ENCODE results near the gene ENHO.
"Not testable (repeated sequence)": the region's sequence is repeated elsewhere in the genome, so short reads cannot be mapped to it uniquely, and the experiment has no call there.

The ENHO gene

DNA sequence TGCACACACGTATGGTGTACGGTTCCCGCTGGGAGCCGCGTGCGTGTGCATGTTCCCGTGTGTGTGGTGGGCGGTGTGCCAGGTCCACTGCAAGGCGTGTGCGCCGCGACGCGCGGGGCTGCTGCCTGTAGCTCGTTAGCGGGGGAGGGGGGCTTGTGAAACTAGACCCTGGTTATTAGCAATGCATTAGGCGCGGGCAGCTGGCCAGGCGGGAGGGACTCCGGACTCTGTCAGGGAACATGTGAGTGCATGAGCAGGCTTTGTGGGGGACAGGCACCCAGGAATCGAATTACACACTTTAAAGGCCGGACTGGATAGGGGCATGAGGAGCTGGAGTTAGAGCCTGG is 32.2 kb upstream of the ENHO start:
- DNase-seq = no peak

DNA sequence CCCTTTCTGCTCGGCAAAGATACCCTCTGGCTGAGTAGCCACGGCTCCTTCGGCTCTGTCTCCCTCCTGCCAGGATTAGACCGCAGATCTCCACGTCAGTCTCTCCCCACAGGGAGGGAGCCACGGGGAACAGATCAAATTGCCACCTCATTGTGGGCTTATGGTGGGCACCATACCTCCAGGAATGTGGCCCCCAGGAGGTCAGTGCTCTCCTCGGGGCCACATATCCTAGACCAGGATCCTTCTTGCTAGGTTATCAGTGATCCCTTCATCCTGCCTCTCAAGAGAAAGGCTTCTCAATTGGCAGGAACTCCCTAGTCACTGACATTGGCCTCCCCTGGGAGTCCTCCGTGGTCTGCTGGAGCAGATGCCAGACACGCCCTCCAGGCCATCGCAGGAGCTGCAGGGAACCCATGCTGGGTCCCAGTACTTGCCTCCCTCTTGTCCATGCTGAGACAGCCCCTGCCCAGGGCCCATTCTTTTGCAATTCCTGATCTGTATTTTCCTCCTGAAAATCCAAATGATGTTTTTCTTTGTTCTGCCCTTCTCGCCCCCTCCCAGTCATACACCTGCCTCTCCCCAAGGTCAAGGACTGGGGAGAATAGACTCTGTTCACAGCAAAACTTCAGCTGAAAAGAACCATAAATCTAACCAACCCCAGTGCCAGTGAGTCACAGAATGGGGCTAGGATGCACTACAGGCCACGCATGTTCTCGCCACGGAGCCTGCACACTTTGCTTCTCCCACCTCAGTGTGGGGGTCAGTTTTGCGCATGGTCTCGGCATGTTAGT is 31.6 kb upstream of the ENHO start:
- no peak for DNase-seq

DNA sequence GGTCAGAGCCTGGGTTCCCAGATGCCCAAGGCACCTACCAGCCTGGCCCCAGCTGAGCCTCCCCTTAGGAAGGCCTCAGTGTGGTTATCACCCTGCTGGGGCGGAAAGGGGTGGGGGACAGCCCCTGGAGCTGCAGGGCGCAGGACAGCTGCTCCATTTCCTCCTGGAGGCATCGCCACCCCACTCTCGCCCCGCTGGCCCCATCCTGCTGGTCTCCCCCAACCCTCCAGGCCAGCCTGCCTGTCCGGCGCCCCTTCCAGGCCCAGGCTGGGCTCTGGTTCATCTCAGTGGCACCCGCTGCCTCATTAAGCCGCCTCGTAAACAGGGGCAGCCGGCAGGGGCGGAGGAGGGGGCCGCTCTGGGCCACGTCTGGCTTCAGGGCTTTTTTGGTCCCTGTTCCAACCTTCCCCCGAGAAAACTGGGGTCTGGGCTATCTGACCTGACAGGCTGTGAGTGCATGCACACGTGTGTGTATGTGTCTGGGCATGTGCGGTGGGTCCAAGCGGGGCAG is 30.8 kb upstream of the ENHO start:
- DNase-seq = no peak

DNA sequence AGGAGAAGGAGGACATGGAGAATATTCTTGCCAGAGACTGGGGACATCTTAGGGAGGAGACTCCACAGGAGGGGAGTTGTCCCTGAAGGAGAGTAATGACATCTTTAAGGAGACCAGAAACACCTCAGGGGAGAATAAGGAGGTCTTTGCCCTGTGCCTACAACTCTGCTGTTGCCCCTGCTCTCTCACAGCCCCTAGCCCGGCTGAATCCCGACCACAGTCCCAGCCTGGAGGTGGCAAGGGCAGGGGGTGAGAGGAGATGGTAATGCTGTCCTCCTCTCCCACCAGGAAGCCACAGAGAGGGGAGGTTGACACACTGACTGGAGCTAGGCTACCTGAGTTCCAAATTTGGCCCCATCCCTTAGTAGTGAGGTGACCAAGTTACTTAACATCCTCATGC is 30.2 kb upstream of the ENHO start:
- no peak for DNase-seq

DNA sequence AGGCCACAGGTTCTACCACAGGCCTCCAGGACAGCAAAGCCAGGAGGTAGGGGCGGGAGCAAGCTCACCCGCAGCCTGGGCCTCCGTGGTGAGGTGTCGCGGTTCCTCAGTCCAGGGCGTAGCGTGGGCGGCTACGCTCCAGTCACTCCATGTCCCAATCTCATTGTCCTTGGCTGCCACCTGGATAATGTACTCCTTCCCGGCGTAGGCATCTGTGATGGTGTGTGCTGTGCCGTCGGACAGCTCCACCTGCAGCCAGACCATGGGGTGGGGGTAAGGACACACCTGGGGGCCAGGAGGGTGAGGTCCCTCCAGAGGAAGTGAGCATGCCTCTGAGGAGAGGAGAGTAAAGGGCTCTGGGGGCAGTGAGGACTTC is 29.8 kb upstream of the ENHO start:
- no peak for DNase-seq

DNA sequence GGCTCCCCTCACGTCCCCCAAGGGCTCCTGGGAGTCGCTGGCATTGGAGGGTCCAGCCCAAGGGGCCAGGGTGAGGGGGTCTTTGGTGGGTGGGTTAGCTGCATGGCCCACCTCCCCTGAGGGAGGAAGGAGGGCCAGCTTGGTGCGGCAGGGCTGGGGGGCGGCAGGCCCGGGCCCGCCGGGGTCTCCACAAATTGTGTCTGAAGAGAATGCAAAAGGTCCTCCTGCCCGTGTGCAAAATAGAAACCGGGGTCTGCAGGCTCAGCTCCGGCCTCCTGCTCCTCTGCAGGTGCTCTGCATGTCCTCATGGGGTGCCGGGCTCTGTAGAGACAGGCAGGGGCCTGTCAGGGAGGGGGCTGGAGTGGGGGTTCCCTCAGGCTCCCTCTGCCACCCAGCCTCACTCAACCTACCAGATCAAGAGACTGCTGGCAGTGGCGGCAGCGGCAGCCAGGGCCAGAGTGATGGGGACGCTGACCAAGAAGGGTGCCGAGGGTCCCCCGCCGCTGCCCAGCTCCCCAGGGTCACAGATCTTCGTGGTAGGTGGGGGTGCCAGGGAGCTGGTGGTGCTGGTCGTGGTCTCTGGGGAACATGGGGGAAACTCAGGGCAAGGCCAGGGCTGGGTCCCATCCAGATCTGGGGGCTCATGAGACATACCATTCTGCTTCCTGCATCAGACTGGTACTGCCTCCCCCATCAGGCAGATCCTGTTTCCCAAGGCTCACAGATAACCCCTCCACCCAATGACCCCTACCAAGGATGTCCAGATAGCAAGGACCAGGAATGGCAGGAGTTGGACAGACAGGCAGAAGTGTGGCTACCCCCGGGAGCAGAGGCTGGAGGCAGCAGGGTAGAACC is 29.2 kb upstream of the ENHO start:
- no peak for DNase-seq

DNA sequence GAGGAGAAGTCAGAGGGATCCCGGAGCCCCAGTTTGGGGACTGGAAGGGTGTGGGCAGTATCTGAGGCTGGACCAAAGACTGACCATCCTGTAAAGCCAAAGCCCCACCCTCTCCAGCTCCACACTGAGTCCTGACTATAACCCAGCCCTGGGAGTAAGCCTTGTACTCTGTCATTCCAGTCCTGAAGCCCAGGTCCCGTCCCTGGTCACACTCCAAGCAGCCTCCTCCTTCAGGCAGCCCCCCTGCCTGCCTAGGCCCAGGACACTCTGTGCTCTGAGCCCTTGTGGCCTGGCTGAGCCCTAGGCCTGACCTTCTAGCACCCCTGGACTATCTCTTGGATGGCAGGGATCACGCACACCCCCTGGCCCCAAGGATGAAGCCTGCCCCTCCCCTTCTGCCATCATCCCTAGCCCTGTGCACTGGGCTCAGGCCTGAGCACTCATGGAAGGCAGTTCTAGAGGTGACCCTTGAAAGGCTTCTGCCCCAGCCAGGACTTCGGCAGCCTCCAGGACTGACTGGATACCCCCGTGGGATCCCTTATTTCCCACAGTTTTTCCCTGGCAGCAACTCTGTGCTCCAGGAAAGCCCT is 28.0 kb upstream of the ENHO start:
- no peak for DNase-seq

DNA sequence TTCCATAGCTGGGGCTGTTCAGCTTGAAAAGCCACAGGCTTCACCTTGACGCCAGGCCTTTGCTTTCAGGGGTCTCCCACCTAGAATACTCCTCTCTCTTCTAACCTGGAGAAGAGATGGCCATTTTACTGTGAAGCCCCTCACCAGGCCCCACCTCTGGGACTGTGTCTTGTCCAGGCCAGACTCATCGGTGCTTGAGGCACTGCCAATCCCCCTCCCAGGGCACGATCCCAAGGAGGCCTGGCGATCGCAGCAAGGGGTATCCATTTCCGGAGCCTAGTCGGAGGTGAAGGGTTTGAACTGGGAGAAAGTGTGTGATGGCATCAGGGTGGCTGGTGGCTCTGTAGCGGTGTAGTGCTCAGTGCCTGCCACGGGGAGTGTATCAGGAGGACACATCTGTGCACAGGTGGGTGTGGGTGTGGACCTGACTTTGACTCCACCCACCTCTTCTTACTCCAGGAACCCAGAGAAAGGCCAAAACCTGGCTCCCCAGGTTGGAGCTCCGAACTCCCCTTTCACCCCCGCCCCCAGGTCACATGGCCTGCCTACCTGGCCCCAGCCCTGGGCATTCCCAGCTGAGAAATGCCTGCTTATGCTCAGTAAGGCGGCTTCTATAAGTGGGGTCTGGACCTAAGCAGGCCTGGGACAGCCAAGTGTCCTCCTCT is 27.4 kb upstream of the ENHO start:
- no peak for DNase-seq

DNA sequence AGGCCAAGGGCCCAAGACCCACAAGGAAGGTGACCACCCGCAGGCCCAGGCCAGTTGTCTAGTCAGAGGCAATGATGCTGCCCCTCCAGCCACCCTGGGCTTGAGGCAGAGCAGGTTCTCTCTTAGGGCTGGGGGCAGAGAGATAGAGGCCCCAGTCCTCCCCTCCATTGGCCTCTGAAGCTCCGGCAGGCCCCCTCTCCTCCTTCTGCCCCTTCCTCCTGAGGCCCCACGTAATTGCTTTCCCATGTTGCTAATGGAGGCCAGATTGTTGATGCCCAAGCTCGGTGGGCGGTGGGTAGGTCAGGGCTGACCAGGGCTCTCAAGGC is 26.6 kb upstream of the ENHO start:
- DNase-seq = no peak

DNA sequence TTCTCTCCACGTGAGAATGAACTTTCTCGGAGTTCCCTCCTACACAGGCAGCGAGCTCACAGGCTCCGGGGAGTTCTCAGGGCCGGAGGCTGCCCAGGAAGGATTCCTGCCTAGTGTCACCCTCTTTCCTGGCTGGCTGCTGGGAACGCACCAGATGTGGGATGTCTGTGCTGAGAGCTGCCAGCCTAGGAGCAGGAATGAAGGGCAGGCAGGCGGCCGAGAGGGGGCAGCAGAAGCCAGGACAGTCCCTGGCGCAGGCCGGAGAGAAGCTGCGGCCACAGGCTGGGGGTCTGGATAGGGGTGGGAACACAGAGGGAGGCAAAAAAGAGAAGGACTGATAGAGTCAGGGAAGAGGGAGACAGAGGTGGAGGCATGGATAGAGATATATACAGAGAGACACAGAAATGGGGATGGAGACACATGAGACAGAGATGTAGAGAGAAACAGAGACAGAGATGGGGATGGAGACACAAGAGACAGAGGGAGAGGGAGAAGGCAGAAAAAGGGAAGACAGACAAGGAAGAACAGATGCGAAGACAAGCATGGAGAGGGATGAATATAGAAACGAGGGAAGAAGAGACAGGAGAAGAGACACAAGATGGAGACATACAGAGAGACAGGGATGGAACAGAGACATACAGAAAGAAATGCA is 25.3 kb upstream of the ENHO start:
- peak; percentile 56 for DNase-seq

DNA sequence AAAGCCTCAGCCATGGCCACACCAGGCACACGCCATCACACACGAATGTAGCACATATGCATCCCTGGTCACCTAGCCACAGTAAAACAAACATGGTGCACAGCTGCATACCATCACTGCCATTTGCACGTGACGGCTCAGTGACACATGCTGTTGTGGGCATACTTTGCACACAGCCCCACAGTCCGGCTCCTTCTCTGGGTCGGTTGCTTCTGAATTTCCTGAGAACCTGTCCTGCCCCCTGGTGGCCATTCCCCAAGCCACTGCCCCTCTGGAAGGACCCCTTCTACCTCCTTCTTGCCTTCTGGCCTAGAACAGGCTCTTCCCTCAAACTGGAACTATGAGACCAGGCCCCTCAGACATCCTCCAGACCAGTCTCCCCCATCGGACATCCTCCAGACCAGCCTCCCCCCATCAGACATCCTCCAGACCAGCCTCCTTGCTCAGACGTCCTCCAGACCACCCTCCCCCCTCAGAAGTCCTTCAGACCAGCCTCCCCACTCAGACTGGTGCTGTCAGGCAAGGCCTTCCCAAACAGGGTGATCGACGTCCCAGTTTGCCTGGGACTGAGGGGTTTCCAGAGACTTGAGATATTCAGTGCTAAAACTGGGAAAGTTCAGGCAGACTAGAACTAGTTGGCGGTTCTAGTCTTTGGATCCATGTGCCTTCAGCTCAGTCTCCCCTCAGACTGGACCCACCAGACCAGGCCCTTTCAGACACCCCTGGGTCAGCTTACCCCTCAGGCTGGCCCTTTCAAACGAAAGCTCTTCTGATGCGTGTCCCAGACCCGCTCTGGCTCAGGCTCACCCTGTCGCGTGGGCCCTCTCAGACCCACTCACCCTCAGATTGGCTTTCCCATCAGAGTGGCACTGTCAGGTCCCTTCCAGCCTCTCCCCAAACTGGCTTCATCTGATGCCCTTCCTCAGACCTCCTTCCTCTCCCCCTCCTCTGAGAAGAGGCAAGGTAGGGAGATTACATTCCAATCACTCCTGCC is 24.3 kb upstream of the ENHO start:
- DNase-seq = peak; percentile 66

DNA sequence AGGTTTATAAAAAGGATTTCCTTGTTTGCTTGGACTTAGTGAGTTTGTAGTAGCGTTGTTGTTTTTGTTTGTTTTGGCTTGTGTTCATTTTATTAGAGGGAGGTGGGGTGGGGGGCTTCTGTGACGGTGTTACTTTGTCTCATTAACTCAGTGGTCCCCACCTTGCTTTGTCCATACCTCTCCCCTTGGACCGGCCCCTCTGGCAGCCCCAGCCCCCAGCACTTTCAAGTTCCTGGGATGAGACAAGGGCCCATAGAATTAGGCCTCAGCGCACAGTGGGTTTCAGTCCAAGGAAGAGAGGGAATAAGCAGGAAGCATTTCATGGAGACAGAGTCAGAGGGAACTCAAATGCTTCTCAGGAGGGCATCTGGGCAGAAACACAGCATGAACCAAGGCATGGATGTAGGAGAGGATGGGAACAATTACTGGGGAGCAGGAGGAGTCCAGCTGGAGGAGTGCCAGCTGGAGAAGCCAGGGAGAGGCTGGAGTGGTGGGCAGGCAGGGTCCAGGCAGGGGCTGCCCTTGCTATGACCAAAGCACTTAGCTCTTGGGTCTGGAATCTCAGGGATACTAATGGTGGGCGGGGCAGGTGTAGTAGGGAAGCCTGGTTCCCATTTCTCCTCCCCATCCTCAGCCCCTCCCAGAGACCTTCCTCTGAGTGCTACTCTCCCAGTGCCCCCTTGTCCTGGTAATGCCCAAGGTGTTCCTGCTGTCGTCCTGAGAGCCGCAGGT is 23.5 kb upstream of the ENHO start:
- no peak for DNase-seq

DNA sequence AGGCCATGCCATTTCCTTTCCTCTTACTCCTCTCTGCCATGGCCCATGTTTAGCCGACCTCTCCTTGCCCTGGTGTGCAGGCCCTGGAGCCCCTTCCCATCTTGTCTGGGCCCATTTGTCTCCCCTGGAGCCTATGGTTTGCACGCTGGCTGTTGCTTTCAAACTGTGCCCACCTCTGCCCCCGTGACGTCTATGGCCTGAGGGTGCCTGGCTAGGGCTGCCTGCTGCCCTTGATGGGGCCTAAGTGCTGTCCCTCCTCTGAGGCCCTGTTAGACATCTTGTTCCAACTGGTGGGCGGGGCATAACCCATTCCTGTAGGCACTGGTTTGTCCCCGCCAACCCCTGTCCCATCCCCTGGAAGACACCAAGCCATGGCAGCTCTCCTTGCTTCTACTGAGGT is 22.7 kb upstream of the ENHO start:
- DNase-seq = no peak

DNA sequence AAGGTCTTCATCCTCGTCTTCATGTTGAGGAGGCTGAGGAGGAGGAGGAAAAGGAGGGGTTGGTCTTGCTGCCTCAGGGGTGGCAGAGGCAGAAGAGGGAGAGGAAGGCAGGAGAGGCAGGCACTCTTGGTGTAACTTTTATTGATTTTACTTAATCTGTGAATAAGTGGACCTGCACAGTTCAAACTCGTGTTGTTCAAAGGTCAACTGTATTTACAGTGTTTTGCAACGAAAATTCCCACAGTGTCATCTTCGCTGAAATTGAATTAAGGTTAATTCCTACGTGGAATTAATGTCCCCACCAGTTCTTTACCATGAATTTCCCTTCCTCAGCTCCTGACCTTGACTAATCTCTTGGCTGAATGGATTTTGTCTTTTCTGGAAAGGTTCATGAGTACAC is 21.2 kb upstream of the ENHO start:
- no peak for DNase-seq

DNA sequence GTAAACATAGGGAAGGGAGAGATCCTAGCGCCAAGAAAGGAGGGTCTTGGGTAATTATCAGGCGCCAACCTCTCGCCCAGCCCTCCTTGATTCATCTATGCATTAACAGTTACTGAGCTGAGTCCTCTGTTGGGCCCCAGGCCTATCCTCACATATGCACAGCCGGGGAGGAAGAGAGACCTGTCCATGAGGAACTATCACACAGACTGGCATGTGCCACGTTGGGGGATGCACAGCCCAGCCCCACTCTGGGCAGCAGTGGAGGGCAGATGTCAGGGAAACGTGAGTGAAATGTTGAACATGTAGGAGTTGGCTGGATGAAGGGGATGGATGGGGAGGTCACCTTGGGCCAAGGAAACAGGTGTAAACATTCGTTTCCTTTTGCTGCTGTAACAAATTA is 18.8 kb upstream of the ENHO start:
- no peak for DNase-seq

DNA sequence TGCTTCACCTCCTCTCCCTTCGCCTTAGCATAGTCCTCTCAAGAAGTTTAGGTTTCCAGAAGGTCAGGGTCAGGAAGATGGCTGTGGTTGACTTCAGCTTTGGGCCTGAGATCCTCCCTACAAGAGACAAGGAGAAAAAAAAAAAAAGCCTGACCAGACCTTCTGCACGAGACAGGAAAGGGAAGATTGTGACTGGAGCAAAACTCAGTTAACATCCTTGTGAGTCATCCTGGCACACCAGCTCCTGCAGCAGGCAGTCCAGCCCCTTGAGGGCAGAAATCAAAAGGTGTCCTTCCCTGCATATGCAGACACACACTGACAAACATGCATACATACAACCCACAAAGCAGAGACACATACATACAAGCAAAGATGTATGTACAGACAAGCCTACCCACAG is 18.0 kb upstream of the ENHO start:
- DNase-seq = peak; percentile 57

DNA sequence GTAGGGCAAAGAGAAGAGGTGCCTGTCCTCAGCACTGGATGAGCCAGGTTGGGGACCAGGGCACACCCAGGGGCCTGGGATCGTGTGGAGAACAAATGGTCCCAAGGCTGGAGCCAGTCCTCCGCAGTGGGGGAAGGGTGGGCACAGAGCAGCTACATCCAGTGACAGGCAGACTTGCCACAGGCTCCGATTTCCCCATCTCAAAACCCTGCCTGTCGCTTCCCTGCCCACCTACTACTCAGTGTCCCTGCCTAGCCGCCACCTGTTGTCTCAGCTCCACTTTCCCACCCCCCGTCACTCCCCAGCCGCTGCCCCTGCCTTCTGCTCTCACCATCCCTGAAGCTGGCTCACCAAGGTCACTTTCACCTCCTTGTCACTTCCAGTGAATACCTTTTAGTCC is 13.9 kb upstream of the ENHO start:
- DNase-seq = no peak

DNA sequence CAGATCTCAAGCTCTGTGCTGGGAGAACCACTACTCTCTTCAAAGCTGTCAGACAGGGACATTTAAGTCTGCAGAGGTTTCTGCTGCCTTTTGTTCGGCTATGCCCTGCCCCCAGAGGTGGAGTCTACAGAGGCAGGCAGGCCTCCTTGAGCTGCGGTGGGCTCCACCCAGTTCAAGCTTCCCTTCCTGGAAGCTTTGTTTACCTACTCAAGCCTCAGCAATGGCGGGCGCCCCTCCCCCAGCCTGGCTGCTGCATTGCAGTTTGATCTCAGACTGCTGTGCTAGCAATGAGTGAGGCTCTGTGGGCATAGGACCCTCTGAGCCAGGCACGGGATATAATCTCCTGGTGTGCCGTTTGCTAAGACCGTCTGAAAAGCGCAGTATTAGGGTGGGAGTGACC is 9.3 kb upstream of the ENHO start:
- DNase-seq = not testable (repeated sequence)

DNA sequence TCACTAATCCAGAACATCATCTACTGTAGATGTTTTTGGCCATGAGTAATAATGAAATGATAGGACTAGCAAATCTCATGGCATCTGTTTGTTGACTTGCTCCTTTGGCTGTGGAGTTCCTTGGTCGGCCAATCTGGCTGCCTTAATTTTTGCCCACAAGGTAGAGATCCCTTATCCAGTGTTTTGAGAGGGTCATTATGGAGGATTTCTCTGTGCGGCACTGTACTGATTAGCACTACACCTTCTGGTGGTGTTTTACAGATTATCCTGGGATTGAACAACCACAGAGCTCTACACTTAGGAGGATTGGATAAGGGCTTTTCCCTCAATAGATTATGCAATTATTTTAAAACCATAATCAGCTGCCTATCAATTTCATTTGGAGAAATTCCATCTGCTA is 3.2 kb upstream of the ENHO start:
- no peak for DNase-seq

DNA sequence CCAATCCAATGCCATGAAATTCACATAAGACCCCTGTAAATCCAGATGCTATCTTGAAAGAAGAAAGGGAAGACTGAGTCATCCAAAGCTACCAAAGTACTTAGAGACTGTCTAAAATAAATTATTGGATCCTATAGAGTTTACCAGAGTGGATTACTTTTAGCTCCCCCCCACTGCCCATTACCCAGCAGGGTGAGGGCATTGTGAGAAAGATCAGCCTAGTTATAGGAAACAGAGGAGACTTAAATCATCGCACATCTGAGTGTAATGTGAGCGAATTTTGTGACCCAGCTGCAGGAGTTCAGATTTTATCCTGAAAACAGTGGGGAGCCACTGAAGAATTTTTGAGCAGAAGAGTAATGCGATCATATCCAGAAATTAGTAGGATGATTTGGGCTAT is 1.6 kb upstream of the ENHO start:
- no peak for DNase-seq

Measured in HCEC 1CT (cell line).